GM18873 (cell line): ENCODE data around the gene DNAJC1.
"Not testable (repeated sequence)": the region's sequence is repeated elsewhere in the genome, so short reads cannot be mapped to it uniquely, and the experiment has no call there.

ENCODE experiments used
- ATAC-seq: cut with Tn5 transposase; IDR thresholded peaks from one replicate; pipeline ENCODE4 v1.9.1; 2021; ENCODE audit warnings: mild to moderate bottlenecking, moderate library complexity, moderate number of reproducible peaks; ENCODE audit not compliant: unreplicated experiment, low FRiP score

Gene DNAJC1

DNA sequence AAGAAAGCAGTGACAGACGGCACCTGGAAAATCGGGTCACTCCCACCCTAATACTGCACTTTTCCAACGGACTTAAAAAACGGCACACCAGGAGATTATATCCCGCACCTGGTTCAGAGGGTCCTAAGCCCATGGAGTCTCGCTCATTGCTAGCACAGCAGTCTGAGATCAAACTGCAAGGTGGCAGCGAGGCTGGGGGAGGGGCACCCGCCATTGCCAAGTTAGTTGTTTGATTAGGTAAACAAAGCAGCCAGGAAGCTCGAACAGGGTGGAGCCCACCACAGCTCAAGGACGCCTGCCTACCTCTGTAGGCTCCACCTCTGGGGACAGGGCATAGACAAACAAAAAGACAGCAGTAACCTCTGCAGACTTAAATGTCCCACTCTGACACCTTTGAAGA, 169.0 kb downstream of the DNAJC1 start:
- ATAC-seq = not testable (repeated sequence)

- no peak for ATAC-seq
Measured at GRCh38 chr10:21832821-21833130, 170.8 kb downstream of the DNAJC1 start.

GRCh38 chr10:21831986-21832820, 171.3 kb downstream of the DNAJC1 start:
- no peak for ATAC-seq

GRCh38 chr10:21830037-21830436, 173.5 kb downstream of the DNAJC1 start:
- ATAC-seq = no peak

DNA sequence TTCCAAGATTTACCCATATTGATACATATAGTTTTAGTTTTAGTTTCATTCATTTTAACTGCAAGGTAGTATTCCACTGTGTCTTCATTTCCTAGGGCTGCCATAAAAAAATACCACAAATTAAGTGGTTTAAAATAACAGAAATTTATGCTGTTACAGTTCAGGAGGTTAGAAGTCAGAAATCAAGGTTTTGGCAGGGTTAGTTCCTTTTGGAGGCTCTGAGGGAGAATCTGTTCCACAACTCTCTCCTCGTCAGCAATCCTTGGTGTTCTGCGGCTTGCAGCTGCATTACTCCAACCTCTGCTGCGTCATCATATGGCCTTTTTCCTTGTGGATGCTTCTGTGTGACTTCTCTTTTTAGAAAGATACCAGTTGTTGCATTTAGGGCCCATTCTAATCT, 176.2 kb downstream of the DNAJC1 start:
- ATAC-seq = no peak

DNA sequence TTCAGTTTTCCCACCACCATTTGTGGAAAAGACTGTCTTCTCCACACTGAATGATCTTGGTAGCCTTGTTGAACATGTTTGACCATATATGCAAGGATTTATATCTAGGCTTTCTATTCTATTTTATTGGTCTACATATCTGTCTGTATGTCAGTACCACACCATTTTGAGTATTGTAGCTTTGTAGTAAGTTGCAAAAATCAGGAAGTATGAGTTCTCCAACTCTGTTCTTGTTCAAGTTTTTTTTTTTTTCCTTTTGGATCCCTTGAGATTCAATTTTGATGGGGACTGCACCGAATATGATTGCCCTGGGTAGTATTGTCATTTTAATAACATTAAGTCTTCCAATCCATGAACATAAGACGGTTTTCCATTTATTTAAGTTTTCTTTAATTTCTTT, 176.8 kb downstream of the DNAJC1 start:
- ATAC-seq = no peak

GRCh38 chr10:21825345-21825744, 178.2 kb downstream of the DNAJC1 start:
- no peak for ATAC-seq

GRCh38 chr10:21824409-21824808, 179.1 kb downstream of the DNAJC1 start:
- no peak for ATAC-seq

DNA sequence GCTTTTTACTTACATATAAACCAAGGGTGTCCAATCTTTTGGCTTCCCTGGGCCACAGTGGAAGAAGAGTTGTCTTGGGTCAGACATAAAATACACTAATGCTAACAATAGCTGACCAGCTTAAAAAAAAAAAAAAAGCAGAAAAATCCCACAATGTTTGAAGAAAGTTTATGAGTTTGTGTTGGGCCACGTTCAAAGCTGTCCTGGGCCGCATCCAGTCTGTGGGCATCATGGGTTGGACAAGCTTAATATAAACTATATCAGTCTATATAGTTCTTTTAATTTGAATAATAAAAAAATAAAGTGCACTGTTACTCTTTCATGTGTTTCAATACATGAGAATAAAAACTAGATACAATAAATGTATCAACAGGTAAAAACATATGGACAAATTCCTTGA, 179.9 kb downstream of the DNAJC1 start:
- no peak for ATAC-seq

DNA sequence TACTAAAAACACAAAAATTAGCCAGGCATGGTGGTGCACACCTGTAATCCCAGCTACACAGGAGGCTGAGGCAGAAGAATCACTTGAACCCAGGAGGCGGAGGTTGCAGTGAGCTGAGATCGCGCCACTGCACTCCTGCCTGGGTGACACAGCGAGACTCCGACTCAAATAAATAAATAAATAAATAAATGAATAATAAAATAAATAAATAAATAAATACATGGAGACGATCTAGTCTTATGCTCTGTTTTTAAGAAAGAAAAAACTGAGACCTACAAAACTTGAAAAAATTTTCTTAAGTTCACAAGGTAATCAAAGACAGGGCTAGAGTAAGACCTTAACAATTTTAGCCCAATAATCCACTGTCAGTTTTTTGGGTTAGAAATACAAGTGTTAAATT, 181.3 kb downstream of the DNAJC1 start:
- ATAC-seq = not testable (repeated sequence)

DNA sequence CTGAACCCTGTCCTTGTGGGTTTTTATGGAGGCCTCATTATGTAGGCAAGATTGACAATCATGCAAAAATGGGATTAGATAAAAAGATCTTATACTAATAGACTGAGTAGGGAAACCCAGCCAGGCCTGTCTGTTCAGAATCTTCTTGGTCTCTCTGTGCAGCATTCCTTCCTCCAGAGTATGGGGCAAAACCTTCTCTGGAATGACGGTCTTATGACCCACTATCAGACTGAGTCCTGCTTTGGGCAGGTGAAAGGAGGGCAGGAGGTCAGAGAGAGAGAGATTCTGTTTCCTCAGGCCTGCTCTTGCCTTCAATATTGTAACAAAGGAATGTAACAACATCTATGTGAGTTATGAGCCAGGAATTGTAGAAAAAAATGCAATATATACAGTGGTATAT, 182.6 kb downstream of the DNAJC1 start:
- no peak for ATAC-seq

GRCh38 chr10:21818416-21818815, 185.1 kb downstream of the DNAJC1 start:
- ATAC-seq = not testable (repeated sequence)

DNA sequence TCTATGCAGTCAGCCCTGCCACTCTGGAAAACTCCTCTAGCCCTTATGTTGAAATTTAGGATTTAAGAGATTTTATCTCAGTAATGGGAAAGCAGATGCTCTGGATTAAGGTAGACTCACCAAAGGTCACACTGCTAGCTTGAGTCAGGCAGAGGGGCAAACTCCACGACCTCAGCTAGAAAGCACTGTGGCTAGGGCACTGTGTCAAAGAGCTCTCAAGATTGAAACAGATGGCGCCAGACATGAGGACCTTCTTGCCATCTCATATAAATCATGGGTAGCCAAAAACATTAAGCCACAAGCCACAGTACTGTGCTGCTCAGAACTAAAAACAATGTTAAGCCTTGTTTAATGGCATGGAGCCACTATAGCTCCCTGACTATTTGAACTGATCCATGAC, 188.7 kb downstream of the DNAJC1 start:
- ATAC-seq = no peak

DNA sequence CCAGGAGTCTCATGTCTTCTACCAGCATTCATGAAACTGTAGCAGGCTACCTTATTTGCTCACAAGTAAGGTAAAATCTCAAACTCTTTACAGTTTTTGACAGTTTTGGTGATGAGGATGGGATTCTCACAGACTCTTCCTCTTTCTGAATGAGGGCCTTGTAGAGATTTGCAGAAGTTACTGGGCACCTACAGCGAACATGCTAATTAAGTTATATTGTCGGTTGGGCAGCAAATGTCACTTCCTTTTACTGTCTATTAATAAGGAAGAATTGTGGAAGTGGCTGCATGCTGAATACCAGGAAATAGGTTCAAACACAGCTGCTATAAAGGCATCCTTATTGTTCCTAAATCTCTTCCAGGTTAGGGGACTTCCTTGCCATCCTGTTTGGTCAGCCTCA, 189.6 kb downstream of the DNAJC1 start:
- ATAC-seq = no peak

DNA sequence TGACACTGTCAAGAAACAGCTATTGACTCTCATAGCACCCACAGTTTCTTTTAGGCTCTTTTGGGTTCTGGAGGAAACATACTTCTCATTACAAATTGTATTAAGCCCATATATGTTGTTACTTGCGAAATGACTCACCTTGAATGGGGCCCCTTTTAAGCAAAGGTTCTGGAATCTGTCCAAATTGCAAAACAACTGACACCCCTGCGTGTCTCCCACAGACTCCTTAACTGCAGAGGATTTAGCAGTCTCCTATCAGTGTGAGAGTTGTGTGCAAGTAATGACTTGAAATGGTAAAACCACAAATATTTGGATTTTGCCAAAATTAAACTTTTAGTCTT, 192.3 kb downstream of the DNAJC1 start:
- ATAC-seq = no peak

- ATAC-seq = no peak
Measured at GRCh38 chr10:21810582-21811244, 192.8 kb downstream of the DNAJC1 start.

DNA sequence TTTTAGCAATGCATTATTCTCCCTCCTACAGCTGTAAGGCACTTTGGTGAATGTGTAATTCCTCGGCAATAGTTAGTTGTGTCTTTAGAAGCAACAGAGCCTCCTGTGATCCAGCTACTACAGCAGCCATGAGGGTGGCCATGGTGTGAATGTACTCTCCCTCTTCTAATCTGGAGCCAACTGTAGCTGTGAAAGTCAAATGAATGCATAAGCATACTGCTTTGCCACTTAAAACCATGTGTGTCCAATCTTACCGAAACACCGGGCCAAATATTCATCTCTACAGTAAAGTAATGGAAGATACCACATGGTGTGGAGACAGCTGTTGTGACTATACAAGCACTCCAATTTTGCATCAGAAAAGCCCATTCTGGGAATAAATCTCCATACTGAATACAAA, 195.0 kb downstream of the DNAJC1 start:
- ATAC-seq = no peak

GRCh38 chr10:21807180-21807579, 196.3 kb downstream of the DNAJC1 start:
- no peak for ATAC-seq

GRCh38 chr10:21803374-21803773, 200.2 kb downstream of the DNAJC1 start:
- ATAC-seq = no peak

- no peak for ATAC-seq
Measured at GRCh38 chr10:21801609-21802008, 201.9 kb downstream of the DNAJC1 start.

GRCh38 chr10:21797984-21798765, 205.4 kb downstream of the DNAJC1 start:
- ATAC-seq = no peak

GRCh38 chr10:21797533-21797932, 206.0 kb downstream of the DNAJC1 start:
- ATAC-seq = no peak
